ENCODE results near the gene HCFC1.

DNA sequence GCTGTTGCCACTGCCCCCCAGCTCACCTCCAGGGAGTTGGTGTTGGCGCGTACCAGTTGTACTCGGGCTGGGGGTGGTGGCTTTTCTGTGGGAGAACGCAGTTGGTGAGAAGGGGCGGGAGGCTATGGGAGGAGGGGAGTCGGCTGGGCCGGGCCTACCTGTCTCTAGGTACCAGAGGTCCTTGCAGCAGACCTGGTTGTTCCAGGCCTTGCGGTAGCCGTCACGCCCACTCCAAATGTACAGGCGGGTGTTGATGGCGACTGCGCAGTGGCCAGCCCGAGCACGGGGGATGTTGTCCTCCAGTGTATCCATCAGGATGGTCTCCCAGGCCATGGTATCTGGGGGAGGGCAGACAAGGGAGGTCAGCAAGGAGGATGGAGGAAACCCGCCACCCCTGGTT lies 11.5 kb downstream of the HCFC1 start:
- TF ChIP-seq CTCF (IDR thresholded peaks at IDR 0.05) (no peak), POLR2A (IDR thresholded peaks at IDR 0.05) (no peak)

Data from testis (tissue), 2 donors.